Activated CD8-positive, alpha-beta memory T cell treated with anti-CD3 and anti-CD28 coated beads, Interleukin-2, amount 10 ng/mL, durations not matched to agents 7 days and 5 days (primary cell): ENCODE measurements around the gene IPO4. TPM values are rescaled to one million over a fixed set of nuclear protein-coding genes. Genes with fewer than 3 reads are reported as not detected.
"Not testable (repeated sequence)": the region's sequence is repeated elsewhere in the genome, so short reads cannot be mapped to it uniquely, and the experiment has no call there.

Source experiments
- ATAC-seq: fragments of 150-1000 bp; cut with Tn5 transposase; one replicate; pipeline ENCODE4 v1.10.0; 2021; ENCODE audit warnings: moderate library complexity
- CTCF ChIA-PET: fragments of 350-600 bp; sonication (Branson Sonifier 250); formaldehyde crosslinking; loops from one replicate; lab custom pipeline; 2021; ENCODE audit warnings: antibody characterized with exemption; lab: Charles Lee
- DNase-seq: peaks from one replicate; pipeline ENCODE4 v3.0.0-alpha.2; 2020
- H3K27ac Mint-ChIP-seq: one replicate; pipeline ENCODE4 v1.8.0; 2021; ENCODE audit warnings: mild to moderate bottlenecking, mixed read lengths
- H3K27me3 Mint-ChIP-seq: one replicate; pipeline ENCODE4 v1.8.0; 2021; ENCODE audit warnings: mixed read lengths
- H3K36me3 Mint-ChIP-seq: one replicate; pipeline ENCODE4 v1.8.0; 2021; ENCODE audit warnings: mild to moderate bottlenecking, mixed read lengths
- H3K4me1 Mint-ChIP-seq: one replicate; pipeline ENCODE4 v1.8.0; 2021; ENCODE audit warnings: mixed read lengths
- H3K4me3 Mint-ChIP-seq: one replicate; pipeline ENCODE4 v1.8.0; 2021; ENCODE audit warnings: mild to moderate bottlenecking, moderate library complexity, mixed read lengths
- H3K9me3 Mint-ChIP-seq: one replicate; pipeline ENCODE4 v1.8.0; 2022; ENCODE audit warnings: low read depth, mixed read lengths
- total RNA-seq, 2 experiments: library from RNA; stranded (reverse); gene quantifications; one replicate each; pipeline ENCODE4 v1.2.3, GENCODE V29; 2021

IPO4 gene
- total RNA-seq, 2 experiments from 2014 or later, result 32.4 to 54.9 TPM

GRCh38 chr14:24212924-24213865 is 24.6 kb upstream of the IPO4 start, which contains the start of gene CHMP4A:
TSS of gene CHMP4A (minus strand) at chr14:24213488. CDS start at chr14:24213439, 49 bp downstream.
- H3K36me3 Mint-ChIP-seq, result peaks cover 39% of the 10 kb centered on the region
- H3K4me1 Mint-ChIP-seq, result peaks cover 49% of the 10 kb centered on the region
- ATAC-seq (peak; percentile 85), DNase-seq (peak; percentile 99)
- peak within 1 kb of the TSS; percentile 99 for H3K4me3 Mint-ChIP-seq
- H3K27me3 Mint-ChIP-seq, result no peaks in the 10 kb centered on the region
- CTCF ChIA-PET, result interaction anchor here (0.5 to 5.8 kb wide), 16 partner anchors 11 to 218 kb away, joined by 3 to 48 read pairs (median 6); partner anchors contain the start of genes CIDEB, DHRS1, IPO4 and IRF9
- peak within 1 kb of the TSS; percentile 99 for H3K27ac Mint-ChIP-seq
- H3K9me3 Mint-ChIP-seq, result no peaks in the 10 kb centered on the region

- DNase-seq (no peak), ATAC-seq (no peak)
- Mint-ChIP-seq H3K36me3 (peaks cover 51% of the 10 kb centered on the region), H3K27ac (peak overlapping the region; percentile 99), H3K4me1 (peaks cover 47% of the 10 kb centered on the region), H3K4me3 (peak overlapping the region; percentile 99), H3K9me3 (no peaks in the 10 kb centered on the region), H3K27me3 (no peaks in the 10 kb centered on the region)
- CTCF ChIA-PET, result interaction anchor here (1.0 to 5.8 kb wide), 3 partner anchors 8 to 87 kb away, joined by 4 to 41 read pairs (median 17); partner anchors contain the start of genes DHRS1, IRF9 and NOP9
Measured at GRCh38 chr14:24211311-24211710, 22.7 kb upstream of the IPO4 start.

GRCh38 chr14:24207625-24208024 is 19.0 kb upstream of the IPO4 start:
- Mint-ChIP-seq H3K36me3 (peaks cover 70% of the 10 kb centered on the region), H3K9me3 (peaks cover 4% of the 10 kb centered on the region), H3K4me3 (no peak overlapping the region), H3K27me3 (no peaks in the 10 kb centered on the region), H3K4me1 (peaks cover 22% of the 10 kb centered on the region), H3K27ac (no peak overlapping the region)
- CTCF ChIA-PET, result interaction anchor here (1.1 kb wide), 1 partner anchor 64 kb away, joined by 3 read pairs; the partner anchor contains the start of gene RABGGTA
- ATAC-seq, result no peak
- no peak for DNase-seq

GRCh38 chr14:24207104-24207551 is 18.5 kb upstream of the IPO4 start:
- ATAC-seq (no peak), DNase-seq (no peak)
- Mint-ChIP-seq H3K27ac (no peak overlapping the region), H3K36me3 (peaks cover 75% of the 10 kb centered on the region), H3K4me3 (no peak overlapping the region), H3K4me1 (peaks cover 19% of the 10 kb centered on the region), H3K9me3 (peaks cover 5% of the 10 kb centered on the region), H3K27me3 (no peaks in the 10 kb centered on the region)
- CTCF ChIA-PET, result interaction anchor here (1.1 kb wide), 1 partner anchor 65 kb away, joined by 3 read pairs; the partner anchor contains the start of gene RABGGTA

GRCh38 chr14:24206260-24207103 is 17.9 kb upstream of the IPO4 start:
- Mint-ChIP-seq H3K36me3 (peaks cover 77% of the 10 kb centered on the region), H3K4me1 (peaks cover 14% of the 10 kb centered on the region), H3K9me3 (peaks cover 7% of the 10 kb centered on the region), H3K4me3 (no peak overlapping the region), H3K27me3 (no peaks in the 10 kb centered on the region), H3K27ac (no peak overlapping the region)
- ATAC-seq (no peak), DNase-seq (no peak)
- CTCF ChIA-PET, result interaction anchor here (0.8 to 1.1 kb wide), 2 partner anchors 10 to 65 kb away, joined by 3 read pairs; partner anchors contain the start of genes MDP1 and RABGGTA

- Mint-ChIP-seq H3K4me3 (no peak overlapping the region), H3K27me3 (no peaks in the 10 kb centered on the region), H3K4me1 (peaks cover 11% of the 10 kb centered on the region), H3K27ac (no peak overlapping the region), H3K36me3 (peaks cover 77% of the 10 kb centered on the region), H3K9me3 (peaks cover 10% of the 10 kb centered on the region)
- DNase-seq (no peak), ATAC-seq (no peak)
- CTCF ChIA-PET, result no interaction called here
Measured at GRCh38 chr14:24204163-24205146, 15.8 kb upstream of the IPO4 start.

- peaks cover 80% of the 10 kb centered on the region for H3K36me3 Mint-ChIP-seq
- H3K4me1 Mint-ChIP-seq, result peaks cover 20% of the 10 kb centered on the region
- H3K4me3 Mint-ChIP-seq, H3K27me3 Mint-ChIP-seq, H3K27ac Mint-ChIP-seq, ATAC-seq, DNase-seq: not testable (repeated sequence)
- peaks cover 11% of the 10 kb centered on the region for H3K9me3 Mint-ChIP-seq
- CTCF ChIA-PET, result interaction anchor here (0.9 kb wide), 2 partner anchors 9 to 107 kb away, joined by 3 to 4 read pairs; no protein-coding TSS in a partner anchor
Measured at GRCh38 chr14:24203249-24203886, 14.8 kb upstream of the IPO4 start.

- not testable (repeated sequence) for DNase-seq
- CTCF ChIA-PET, result interaction anchor here (0.9 kb wide), 2 partner anchors 9 to 108 kb away, joined by 3 to 4 read pairs; no protein-coding TSS in a partner anchor
Measured at GRCh38 chr14:24202538-24202937, 13.9 kb upstream of the IPO4 start.

GRCh38 chr14:24198814-24199524 is 10.4 kb upstream of the IPO4 start:
- Mint-ChIP-seq H3K4me1 (peaks cover 37% of the 10 kb centered on the region), H3K27ac (no peak overlapping the region), H3K27me3 (no peaks in the 10 kb centered on the region), H3K9me3 (peaks cover 11% of the 10 kb centered on the region), H3K36me3 (peaks cover 52% of the 10 kb centered on the region), H3K4me3 (no peak overlapping the region)
- ATAC-seq (no peak), DNase-seq (no peak)
- CTCF ChIA-PET, result interaction anchor here (1.0 kb wide), 1 partner anchor 43 kb away, joined by 3 read pairs; the partner anchor contains the start of gene TINF2

More at GRCh38 chr14:24202538-24202937, 13.9 kb upstream of the IPO4 start:
- Mint-ChIP-seq H3K4me1 (peaks cover 23% of the 10 kb centered on the region), H3K9me3 (peaks cover 11% of the 10 kb centered on the region), H3K36me3 (peaks cover 76% of the 10 kb centered on the region)
- not testable (repeated sequence) for H3K27ac Mint-ChIP-seq, ATAC-seq, H3K4me3 Mint-ChIP-seq, H3K27me3 Mint-ChIP-seq

- Mint-ChIP-seq H3K27ac (peak overlapping the region; percentile 80), H3K27me3 (no peaks in the 10 kb centered on the region), H3K4me3 (peak overlapping the region; percentile 54), H3K4me1 (peaks cover 50% of the 10 kb centered on the region), H3K36me3 (peaks cover 48% of the 10 kb centered on the region), H3K9me3 (peaks cover 6% of the 10 kb centered on the region)
- DNase-seq (no peak), ATAC-seq (no peak)
- CTCF ChIA-PET, result interaction anchor here (1.7 to 2.0 kb wide), 2 partner anchors 36 to 74 kb away, joined by 6 to 14 read pairs; partner anchors contain the start of genes IRF9 and RABGGTA
Measured at GRCh38 chr14:24197056-24197450, 8.4 kb upstream of the IPO4 start.
